Body of pancreas (tissue), 4 donors: Measurements from ENCODE around the gene PNKD. TPM values are rescaled to one million over a fixed set of nuclear protein-coding genes. Genes with fewer than 3 reads are reported as not detected.

ENCODE experiments used
- ATAC-seq: fragments of 150-250 bp; one replicate; pipeline ENCODE4 v1.9.1; 2016
- DNase-seq, 4 donors: peaks; one replicate each; pipeline ENCODE4 v3.0.0-alpha.2; 2019
- H3K27ac ChIP-seq, 4 donors: fragments of 200-600 bp; sonication (generic); 1 replicate in 3 of 4; 2 replicates in 1 of 4; pipeline versions ENCODE4 v1.5.1 to v1.6.1; 2016 to 2019; ENCODE audit warnings: mild to moderate bottlenecking in 1 of 4, mixed read lengths in 1 of 4, moderate library complexity in 1 of 4
- H3K27me3 ChIP-seq, 2 donors: fragments of 200-600 bp; sonication (generic); one replicate each; pipeline ENCODE4 v1.6.0; 2016; ENCODE audit warnings: mild to moderate bottlenecking in 1 of 2
- H3K36me3 ChIP-seq, 2 donors: fragments of 200-600 bp; sonication (generic); replicated peaks in 1 of 2; 2 replicates each; pipeline ENCODE4 v1.5.1; 2016; ENCODE audit warnings: low read depth in 2 of 2; ENCODE audit not compliant: insufficient read depth in 1 of 2
- H3K4me1 ChIP-seq: fragments of 200-600 bp; sonication (generic); one replicate; pipeline ENCODE4 v1.6.0; 2016
- H3K4me3 ChIP-seq, 2 donors: fragments of 200-600 bp; sonication (generic); 1 replicate in 1 of 2; 2 replicates in 1 of 2; pipeline ENCODE4 v1.5.1; 2016 to 2019
- H3K9me3 ChIP-seq, 3 donors: fragments of 200-600 bp; sonication (generic); 1 replicate in 2 of 3; 2 replicates in 1 of 3; pipeline ENCODE4 v1.5.1; 2016
- POLR2A ChIP-seq, 3 donors: fragments of 450-650 bp; IDR thresholded peaks; one replicate each; pipeline ENCODE4 v1.6.1; 2016; ENCODE audit warnings: antibody characterized with exemption in 3 of 3, mild to moderate bottlenecking in 2 of 3
- WGBS, 2 donors: methylation state at CpG; one replicate each; pipeline ENCODE4 v1.1.5; 2017; 5-methylcytosine and 5-hydroxymethylcytosine counted together
- intact Hi-C: fragments of 100-400 bp; cut with DNase I; formaldehyde crosslinking; loops from one replicate; pipeline ENCODE4 v1.15.1; 2023
- total RNA-seq, 2 donors: library from RNA; depleted of rRNA; stranded (reverse); fragments of >200 nt; gene quantifications; one replicate each; pipeline ENCODE4 v1.1.0, GENCODE V29; 2016
- TF ChIP-seq, protein P1 (sequence below), 7 experiments: fragments of 450-650 bp in 4 of 7; fragments of 200-600 bp in 3 of 7; sonication (generic) in 3 of 7; IDR thresholded peaks; one replicate each; pipeline ENCODE4 v1.5.1; 2016 to 2019; ENCODE audit warnings: antibody characterized with exemption in 7 of 7

The PNKD gene
- total RNA-seq, 2 donors from 2014 or later: 17.1 to 21.3 TPM

GRCh38 chr2:218368150-218368528 lies 97.8 kb downstream of the PNKD start:
- peak overlapping the region; percentile 64 to 95 (median 86) for H3K27ac ChIP-seq
- DNase-seq (no peak), ATAC-seq (no peak)
- TF ChIP-seq, protein P1, sequence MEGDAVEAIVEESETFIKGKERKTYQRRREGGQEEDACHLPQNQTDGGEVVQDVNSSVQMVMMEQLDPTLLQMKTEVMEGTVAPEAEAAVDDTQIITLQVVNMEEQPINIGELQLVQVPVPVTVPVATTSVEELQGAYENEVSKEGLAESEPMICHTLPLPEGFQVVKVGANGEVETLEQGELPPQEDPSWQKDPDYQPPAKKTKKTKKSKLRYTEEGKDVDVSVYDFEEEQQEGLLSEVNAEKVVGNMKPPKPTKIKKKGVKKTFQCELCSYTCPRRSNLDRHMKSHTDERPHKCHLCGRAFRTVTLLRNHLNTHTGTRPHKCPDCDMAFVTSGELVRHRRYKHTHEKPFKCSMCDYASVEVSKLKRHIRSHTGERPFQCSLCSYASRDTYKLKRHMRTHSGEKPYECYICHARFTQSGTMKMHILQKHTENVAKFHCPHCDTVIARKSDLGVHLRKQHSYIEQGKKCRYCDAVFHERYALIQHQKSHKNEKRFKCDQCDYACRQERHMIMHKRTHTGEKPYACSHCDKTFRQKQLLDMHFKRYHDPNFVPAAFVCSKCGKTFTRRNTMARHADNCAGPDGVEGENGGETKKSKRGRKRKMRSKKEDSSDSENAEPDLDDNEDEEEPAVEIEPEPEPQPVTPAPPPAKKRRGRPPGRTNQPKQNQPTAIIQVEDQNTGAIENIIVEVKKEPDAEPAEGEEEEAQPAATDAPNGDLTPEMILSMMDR (IDR thresholded peaks at IDR 0.05): no peak
- no peak for TF ChIP-seq POLR2A (IDR thresholded peaks at IDR 0.05)
- H3K4me1 ChIP-seq: peaks cover 8% of the 10 kb centered on the region
- peak overlapping the region; percentile 6 to 27 for H3K4me3 ChIP-seq
- intact Hi-C loops: no loop called here
- no peaks in the 10 kb centered on the region for H3K27me3 ChIP-seq
- no peaks in the 10 kb centered on the region for H3K36me3 ChIP-seq
- H3K9me3 ChIP-seq: no peaks in the 10 kb centered on the region
- 54 to 56% methylated on average over 16 to 21 of the region's 21 CpGs for WGBS, 2 donors

- Histone ChIP-seq H3K27ac (peak overlapping the region in 2 of 4 donors; percentile 4 to 90), H3K4me3 (no peak overlapping the region), H3K36me3 (no peaks in the 10 kb centered on the region), H3K9me3 (no peaks in the 10 kb centered on the region), H3K27me3 (no peaks in the 10 kb centered on the region), H3K4me1 (peaks cover 8% of the 10 kb centered on the region)
- peak in 1 of 4 donors; percentile 37 for DNase-seq
- WGBS, 2 donors: 41 to 56% methylated on average over 24 to 27 of the region's 27 CpGs
- peak in 1 of 3 donors; percentile 32 for TF ChIP-seq POLR2A (IDR thresholded peaks at IDR 0.05)
- TF ChIP-seq, protein P1 (IDR thresholded peaks at IDR 0.05): no peak
- intact Hi-C loops: no loop called here
- ATAC-seq: no peak
Measured at GRCh38 chr2:218368621-218369153, 98.4 kb downstream of the PNKD start.

DNA sequence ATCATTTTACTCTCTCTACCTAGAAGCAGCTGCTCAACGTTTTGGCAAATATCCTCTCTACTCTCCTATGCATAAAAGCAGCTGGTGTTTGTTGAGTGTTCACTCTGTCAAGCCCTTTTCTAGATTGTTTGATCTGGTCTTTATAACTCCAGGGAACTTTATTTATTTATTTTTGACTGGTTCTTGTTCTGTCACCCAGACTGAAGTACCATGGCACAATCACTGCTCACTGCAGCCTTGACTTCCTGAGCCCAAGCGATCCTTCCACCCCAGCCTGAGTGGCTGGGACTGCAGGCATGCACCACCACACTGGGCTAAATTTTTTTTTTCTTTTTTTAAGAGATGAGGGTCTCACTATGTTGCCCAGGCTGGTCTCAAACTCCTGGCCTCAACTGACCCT lies 99.0 kb downstream of the PNKD start:
- no peaks in the 10 kb centered on the region for H3K36me3 ChIP-seq
- DNase-seq (no peak), ATAC-seq (no peak)
- peak overlapping the region in 2 of 4 donors; percentile 4 to 90 for H3K27ac ChIP-seq
- no peaks in the 10 kb centered on the region for H3K27me3 ChIP-seq
- no peak for TF ChIP-seq POLR2A (IDR thresholded peaks at IDR 0.05)
- TF ChIP-seq, protein P1 (IDR thresholded peaks at IDR 0.05): no peak
- 29 to 33% methylated on average over 2 of the region's 2 CpGs for WGBS, 2 donors
- no peaks in the 10 kb centered on the region for H3K9me3 ChIP-seq
- intact Hi-C loops: no loop called here
- peaks cover 8% of the 10 kb centered on the region for H3K4me1 ChIP-seq
- no peak overlapping the region for H3K4me3 ChIP-seq

- Histone ChIP-seq H3K27me3 (no peaks in the 10 kb centered on the region), H3K4me1 (peaks cover 8% of the 10 kb centered on the region), H3K36me3 (no peaks in the 10 kb centered on the region), H3K9me3 (no peaks in the 10 kb centered on the region), H3K27ac (peak overlapping the region in 2 of 4 donors; percentile 43 to 90), H3K4me3 (no peak overlapping the region)
- TF ChIP-seq, protein P1 (IDR thresholded peaks at IDR 0.05): no peak
- TF ChIP-seq POLR2A (IDR thresholded peaks at IDR 0.05): peak in 1 of 3 donors; percentile 60
- DNase-seq: peak in 1 of 4 donors; percentile 82
- 56 to 75% methylated on average over 11 of the region's 11 CpGs for WGBS, 2 donors
- ATAC-seq: no peak
- intact Hi-C loops: no loop called here
Measured at GRCh38 chr2:218370410-218371063, 100.2 kb downstream of the PNKD start.

- Histone ChIP-seq H3K4me1 (peaks cover 6% of the 10 kb centered on the region), H3K9me3 (no peaks in the 10 kb centered on the region), H3K4me3 (no peak overlapping the region), H3K27ac (peak overlapping the region in 1 of 4 donors; percentile 78), H3K36me3 (no peaks in the 10 kb centered on the region), H3K27me3 (no peaks in the 10 kb centered on the region)
- ATAC-seq: no peak
- TF ChIP-seq POLR2A (IDR thresholded peaks at IDR 0.05): no peak
- TF ChIP-seq, protein P1 (IDR thresholded peaks at IDR 0.05): no peak
- DNase-seq: no peak
- intact Hi-C loops: no loop called here
Measured at GRCh38 chr2:218371983-218372350, 101.6 kb downstream of the PNKD start.
